H9 (cell line): ENCODE data around the gene NAA10. TPM values are rescaled to one million over a fixed set of nuclear protein-coding genes. Genes with fewer than 3 reads are reported as not detected.

ENCODE experiments used
- DNase-seq: peaks from one replicate; pipeline ENCODE4 v3.0.0-alpha.2; 2017
- H2AFZ ChIP-seq: one replicate; pipeline ENCODE4 v1.6.1; 2013; ENCODE audit warnings: mild to moderate bottlenecking, low read length, control low read depth, moderate library complexity
- H2AK5ac ChIP-seq: 2 replicates; pipeline ENCODE4 v1.6.1; 2013; ENCODE audit warnings: low read length, control low read depth, mixed read lengths; ENCODE audit not compliant: insufficient read length
- H2BK120ac ChIP-seq: one replicate; pipeline ENCODE4 v1.6.1; 2013; ENCODE audit warnings: low read depth, mild to moderate bottlenecking, low read length, control low read depth, inconsistent platforms; ENCODE audit not compliant: poor library complexity, severe bottlenecking
- H2BK12ac ChIP-seq: 2 replicates; pipeline ENCODE4 v1.6.1; 2013; ENCODE audit warnings: low read length, control low read depth, mixed read lengths, low read depth; ENCODE audit not compliant: insufficient read length
- H2BK15ac ChIP-seq: 2 replicates; pipeline ENCODE4 v1.6.1; 2013; ENCODE audit warnings: low read depth, low read length, control low read depth
- H2BK20ac ChIP-seq: one replicate; pipeline ENCODE4 v1.6.1; 2013; ENCODE audit warnings: low read depth, mild to moderate bottlenecking, low read length, control low read depth, inconsistent platforms; ENCODE audit not compliant: poor library complexity, severe bottlenecking
- H2BK5ac ChIP-seq: 2 replicates; pipeline ENCODE4 v1.6.1; 2013; ENCODE audit warnings: low read length, control low read depth, mixed read lengths; ENCODE audit not compliant: insufficient read length
- H3K14ac ChIP-seq: 2 replicates; pipeline ENCODE4 v1.6.1; 2013; ENCODE audit warnings: low read length, control low read depth; ENCODE audit not compliant: insufficient read depth
- H3K18ac ChIP-seq: 2 replicates; pipeline ENCODE4 v1.6.1; 2013; ENCODE audit warnings: low read depth, mild to moderate bottlenecking, mixed read lengths, low read length, control low read depth; ENCODE audit not compliant: insufficient read length
- H3K23ac ChIP-seq: 2 replicates; pipeline ENCODE4 v1.6.1; 2013; ENCODE audit warnings: low read length, control low read depth, mixed read lengths, low read depth; ENCODE audit not compliant: insufficient read length
- H3K23me2 ChIP-seq: 2 replicates; pipeline ENCODE4 v1.6.1; 2013; ENCODE audit warnings: low read depth, mild to moderate bottlenecking, mixed read lengths, low read length, control low read depth; ENCODE audit not compliant: insufficient read length, poor library complexity, severe bottlenecking
- H3K27ac ChIP-seq: 2 replicates; pipeline ENCODE4 v1.5.1; 2013; ENCODE audit warnings: low read length, control low read depth, mixed read lengths, low read depth; ENCODE audit not compliant: insufficient read length
- H3K27me3 ChIP-seq: 2 replicates; pipeline ENCODE4 v1.6.1; 2013; ENCODE audit warnings: low read length, control low read depth, inconsistent platforms; ENCODE audit not compliant: insufficient read depth
- H3K4ac ChIP-seq: 2 replicates; pipeline ENCODE4 v1.6.1; 2013; ENCODE audit warnings: low read depth, mild to moderate bottlenecking, control low read depth, inconsistent platforms, low read length, moderate library complexity
- H3K4me1 ChIP-seq: 2 replicates; pipeline ENCODE4 v1.6.1; 2013; ENCODE audit warnings: low read length, control low read depth, inconsistent platforms; ENCODE audit not compliant: insufficient read depth
- H3K4me2 ChIP-seq: 2 replicates; pipeline ENCODE4 v1.6.1; 2013; ENCODE audit warnings: low read length, control low read depth, mixed read lengths; ENCODE audit not compliant: insufficient read length, insufficient read depth
- H3K56ac ChIP-seq: 2 replicates; pipeline ENCODE4 v1.6.1; 2013; ENCODE audit warnings: low read depth, mild to moderate bottlenecking, mixed read lengths, low read length, control low read depth; ENCODE audit not compliant: insufficient read length
- H3K79me1 ChIP-seq: 2 replicates; pipeline ENCODE4 v1.6.1; 2013; ENCODE audit warnings: low read depth, mild to moderate bottlenecking, moderate library complexity, low read length, control low read depth, inconsistent platforms; ENCODE audit not compliant: insufficient read depth, poor library complexity, severe bottlenecking
- H3K79me2 ChIP-seq: 2 replicates; pipeline ENCODE4 v1.6.1; 2013; ENCODE audit warnings: low read length, control low read depth, inconsistent platforms; ENCODE audit not compliant: insufficient read depth
- H3K9ac ChIP-seq: 2 replicates; pipeline ENCODE4 v1.6.1; 2013; ENCODE audit warnings: low read length, control low read depth, mixed read lengths; ENCODE audit not compliant: insufficient read length; ENCODE audit errors: extremely low read depth
- H3K9me3 ChIP-seq: one replicate; pipeline ENCODE4 v1.6.1; 2013; ENCODE audit warnings: low read depth, low read length, inconsistent platforms; ENCODE audit not compliant: control insufficient read depth
- H3T11ph ChIP-seq: one replicate; pipeline ENCODE4 v1.6.1; 2013; ENCODE audit warnings: mild to moderate bottlenecking, low read length, control low read depth, inconsistent platforms
- H4K20me1 ChIP-seq: one replicate; pipeline ENCODE4 v1.6.1; 2013; ENCODE audit not compliant: control insufficient read depth, insufficient read length, insufficient read depth
- H4K5ac ChIP-seq: 2 replicates; pipeline ENCODE4 v1.6.1; 2013; ENCODE audit warnings: low read depth, mild to moderate bottlenecking, mixed read lengths, low read length, control low read depth; ENCODE audit not compliant: insufficient read length
- H4K8ac ChIP-seq: replicated peaks from 2 replicates; pipeline ENCODE4 v1.6.1; 2013; ENCODE audit warnings: low read length, control low read depth, mixed read lengths, low read depth; ENCODE audit not compliant: insufficient read length
- H4K91ac ChIP-seq: 2 replicates; pipeline ENCODE4 v1.6.1; 2013; ENCODE audit warnings: low read depth, mild to moderate bottlenecking, moderate library complexity, mixed read lengths, low read length, control low read depth; ENCODE audit not compliant: insufficient read length
- H3K27ac Mint-ChIP-seq, 3 experiments: 2 replicates in 2 of 3; 3 replicates in 1 of 3; pipeline ENCODE4 v1.8.0; 2020 to 2021; ENCODE audit warnings: mixed read lengths in 3 of 3, mild to moderate bottlenecking in 1 of 3, moderate library complexity in 1 of 3
- H3K27me3 Mint-ChIP-seq: 2 replicates; pipeline ENCODE4 v1.8.0; 2021; ENCODE audit warnings: low read depth, mild to moderate bottlenecking, moderate library complexity, mixed read lengths
- H3K36me3 Mint-ChIP-seq, 3 experiments: 2 replicates in 2 of 3; 3 replicates in 1 of 3; pipeline ENCODE4 v1.8.0; 2020 to 2021; ENCODE audit warnings: low read depth in 3 of 3, mixed read lengths in 3 of 3; ENCODE audit not compliant: insufficient read depth in 1 of 3
- H3K4me1 Mint-ChIP-seq, 2 experiments: 2 replicates each; pipeline ENCODE4 v1.8.0; 2020; ENCODE audit warnings: mixed read lengths in 2 of 2
- H3K4me3 Mint-ChIP-seq, 2 experiments: 2 replicates in 1 of 2; 3 replicates in 1 of 2; pipeline ENCODE4 v1.8.0; 2020 to 2021; ENCODE audit warnings: mild to moderate bottlenecking in 2 of 2, mixed read lengths in 2 of 2, moderate library complexity in 1 of 2
- H3K9me3 Mint-ChIP-seq, 2 experiments: 2 replicates in 1 of 2; 3 replicates in 1 of 2; pipeline ENCODE4 v1.8.0; 2020; ENCODE audit warnings: mild to moderate bottlenecking in 2 of 2, mixed read lengths in 2 of 2, moderate library complexity in 1 of 2
- CTCF ChIP-seq: fragments of 200-600 bp; sonication (generic); conservative IDR thresholded peaks from 3 replicates; pipeline ENCODE4 v1.8.0; 2021; ENCODE audit warnings: antibody characterized with exemption, mild to moderate bottlenecking
- WGBS: extraction: QIAGEN DNeasy Blood & Tissue Kit; methylation state at CpG from one replicate; pipeline ENCODE4 v1.1.7; 2013; ENCODE audit warnings: missing lambda C conversion rate, low lambda C conversion rate, mixed read lengths; ENCODE audit not compliant: insufficient read length; ENCODE audit errors: extremely low coverage; 5-methylcytosine and 5-hydroxymethylcytosine counted together
- total RNA-seq: library from RNA; stranded (reverse); gene quantifications from 2 replicates; pipeline ENCODE4 v1.2.1, GENCODE V29; 2021

Gene NAA10
- total RNA-seq, 1 experiment from 2014 or later: 101 TPM

DNA sequence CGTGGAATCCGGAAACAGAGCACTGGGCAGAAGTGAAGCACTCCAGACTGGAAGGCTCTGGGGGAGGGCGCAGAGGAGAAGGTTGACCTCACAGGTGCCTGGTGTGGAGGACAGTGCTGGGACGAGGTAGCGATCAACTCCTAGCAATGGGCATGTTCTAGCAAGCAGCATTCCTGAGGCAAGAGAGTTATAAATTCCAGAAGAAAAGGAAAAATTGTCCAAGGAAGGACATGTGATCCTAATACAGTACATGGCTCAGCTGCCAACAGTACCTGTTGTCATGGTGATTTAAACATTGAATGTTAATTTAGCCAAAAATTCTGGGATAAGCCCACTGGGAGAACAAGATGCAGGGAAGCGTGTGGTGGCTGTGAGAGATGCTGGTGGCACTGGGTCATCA, 17.0 kb downstream of the NAA10 start:
- Histone ChIP-seq H3K14ac (no peak overlapping the region), H3K23ac (no peak overlapping the region), H2BK120ac (no peak overlapping the region), H3K79me1 (no peaks in the 10 kb centered on the region), H3K9me3 (peaks cover 25% of the 10 kb centered on the region), H2BK15ac (no peak overlapping the region), H3K18ac (no peak overlapping the region), H3K9ac (no peak overlapping the region), H3K4me2 (no peak overlapping the region), H3K23me2 (peaks cover 3% of the 10 kb centered on the region), H4K5ac (no peak overlapping the region), H3K79me2 (no peaks in the 10 kb centered on the region), H2AK5ac (no peak overlapping the region), H3K27me3 (no peaks in the 10 kb centered on the region), H2BK12ac (no peak overlapping the region), H4K91ac (no peak overlapping the region), H2BK20ac (no peak overlapping the region), H3K4me1 (no peaks in the 10 kb centered on the region), H2AFZ (no peak overlapping the region), H2BK5ac (no peak overlapping the region), H4K20me1 (no peaks in the 10 kb centered on the region), H3K56ac (no peak overlapping the region), H3T11ph (no peak overlapping the region), H3K27ac (no peak overlapping the region), H3K4ac (no peak overlapping the region), H4K8ac (no peak overlapping the region)
- DNase-seq: no peak
- H3K9me3 Mint-ChIP-seq: peaks cover 63 to 69% of the 10 kb centered on the region in 2 experiments
- peaks cover 18 to 42% (median 25%) of the 10 kb centered on the region in 3 experiments for H3K36me3 Mint-ChIP-seq
- H3K4me3 Mint-ChIP-seq: no peak overlapping the region; a peak in 1 of 5 replicates
- no peak for TF ChIP-seq CTCF
- H3K27me3 Mint-ChIP-seq: no peaks in the 10 kb centered on the region; the same call in 1 of the 2 replicates
- H3K4me1 Mint-ChIP-seq: peaks cover 3 to 4% of the 10 kb centered on the region in 2 experiments; a peak in 1 of 4 replicates
- H3K27ac Mint-ChIP-seq: no peak overlapping the region
- WGBS: no CpG with 5 or more reads among the region's 6 CpGs
